Small intestine (tissue), 7 donors: ENCODE measurements around the gene DLST. TPM values are rescaled to one million over a fixed set of nuclear protein-coding genes. Genes with fewer than 3 reads are reported as not detected.
A peak's percentile ranks its signal among the peaks of the same experiment; 100 is the strongest.

Experiments used
- DNase-seq, 2 donors: peaks; one replicate each; pipeline versions ENCODE4 v3.0.0 to v3.0.0-alpha.2; 2013
- FAIRE-seq: peaks from 2 replicates; lab custom pipeline; 2012; peaks lifted over from hg19 to GRCh38; lab: Jason Lieb, UNC
- H3K27ac ChIP-seq, 3 donors: one replicate each; pipeline ENCODE4 v1.5.1; 2013; ENCODE audit warnings: low read length in 2 of 3, mild to moderate bottlenecking in 2 of 3, control low read depth in 1 of 3, inconsistent platforms in 1 of 3, low read depth in 1 of 3, moderate library complexity in 1 of 3
- H3K27me3 ChIP-seq, 3 donors: one replicate each; pipeline ENCODE4 v1.6.1; 2013; ENCODE audit warnings: low read length in 3 of 3, inconsistent platforms in 1 of 3; ENCODE audit not compliant: control insufficient read depth in 3 of 3, insufficient read depth in 3 of 3
- H3K36me3 ChIP-seq, 3 donors: one replicate each; pipeline ENCODE4 v1.6.1; 2013; ENCODE audit warnings: low read length in 3 of 3, inconsistent platforms in 1 of 3, low read depth in 1 of 3, mild to moderate bottlenecking in 1 of 3, moderate library complexity in 1 of 3; ENCODE audit not compliant: control insufficient read depth in 3 of 3, insufficient read depth in 2 of 3
- H3K4me1 ChIP-seq, 3 donors: one replicate each; pipeline ENCODE4 v1.6.1; 2013; ENCODE audit warnings: low read length in 2 of 3, inconsistent platforms in 1 of 3, low read depth in 1 of 3, mild to moderate bottlenecking in 1 of 3, moderate library complexity in 1 of 3; ENCODE audit not compliant: control insufficient read depth in 3 of 3, insufficient read depth in 2 of 3
- H3K4me3 ChIP-seq, 3 donors: one replicate each; pipeline ENCODE4 v1.5.1; 2013; ENCODE audit warnings: low read length in 3 of 3, control low read depth in 1 of 3, inconsistent platforms in 1 of 3, low read depth in 1 of 3, mild to moderate bottlenecking in 1 of 3, moderate library complexity in 1 of 3
- H3K9me3 ChIP-seq, 2 donors: one replicate each; pipeline ENCODE4 v1.6.1; 2013; ENCODE audit warnings: low read depth in 1 of 2, low read length in 1 of 2; ENCODE audit not compliant: control insufficient read depth in 2 of 2, insufficient read depth in 1 of 2
- WGBS, 3 donors: extraction: QIAGEN DNeasy Blood & Tissue Kit; methylation state at CpG; one replicate each; pipeline ENCODE4 v1.1.7; 2013; 5-methylcytosine and 5-hydroxymethylcytosine counted together
- polyA plus RNA-seq, 4 donors: library from polyadenylated mRNA; stranded (reverse) in 3 of 4; unstranded in 1 of 4; fragments of 200-250 nt in 3 of 4; fragments of 120-200 nt in 1 of 4; gene quantifications; one replicate each; pipeline versions ENCODE4 v1.2.1 to v1.2.3, GENCODE V29; 2013
- donor health status: healthy with polysubstance abuse.
- donor health status: control.
- donor health status: control.
- donor health status: Bipolar disorder and iron deficiency.
- donor health status: healthy.

The DLST gene
- polyA plus RNA-seq, 4 donors = 94.2 to 110 (median 97.8) TPM

- Histone ChIP-seq H3K27ac (peak overlapping the region; percentile 88 to 100 (median 93)), H3K27me3 (no peaks in the 10 kb centered on the region), H3K9me3 (no peaks in the 10 kb centered on the region), H3K36me3 (peaks cover 0 to 8% (median 3%) of the 10 kb centered on the region in 3 donors), H3K4me1 (peaks cover 9 to 34% (median 27%) of the 10 kb centered on the region in 3 donors), H3K4me3 (peak overlapping the region; percentile 72 to 100 (median 77))
- WGBS, 3 donors = 0 to 1% (median 1%) methylated on average over 38 to 49 of the region's 49 CpGs
- DNase-seq (peak in 1 of 2 donors; percentile 56), FAIRE-seq (no peak)
Measured at GRCh38 chr14:74882103-74882920, 596 bp downstream of the DLST start.

GRCh38 chr14:74886001-74886400, 4.3 kb downstream of the DLST start:
- 78 to 95% (median 93%) methylated on average over 3 of the region's 3 CpGs for WGBS, 3 donors
- H3K27ac ChIP-seq = peak overlapping the region in 1 of 3 donors; percentile 20
- H3K36me3 ChIP-seq = peaks cover 8 to 30% (median 14%) of the 10 kb centered on the region in 3 donors
- FAIRE-seq (no peak), DNase-seq (no peak)
- H3K4me1 ChIP-seq = peaks cover 3 to 34% (median 21%) of the 10 kb centered on the region in 3 donors
- H3K27me3 ChIP-seq = no peaks in the 10 kb centered on the region
- H3K9me3 ChIP-seq = no peaks in the 10 kb centered on the region
- H3K4me3 ChIP-seq = no peak overlapping the region

- 39 to 61% (median 45%) methylated on average over 12 of the region's 12 CpGs for WGBS, 3 donors
- peak overlapping the region in 1 of 3 donors; percentile 5 for H3K27ac ChIP-seq
- peaks cover 12 to 43% (median 28%) of the 10 kb centered on the region in 3 donors for H3K36me3 ChIP-seq
Measured at GRCh38 chr14:74888164-74889158, 6.7 kb downstream of the DLST start.

DNA sequence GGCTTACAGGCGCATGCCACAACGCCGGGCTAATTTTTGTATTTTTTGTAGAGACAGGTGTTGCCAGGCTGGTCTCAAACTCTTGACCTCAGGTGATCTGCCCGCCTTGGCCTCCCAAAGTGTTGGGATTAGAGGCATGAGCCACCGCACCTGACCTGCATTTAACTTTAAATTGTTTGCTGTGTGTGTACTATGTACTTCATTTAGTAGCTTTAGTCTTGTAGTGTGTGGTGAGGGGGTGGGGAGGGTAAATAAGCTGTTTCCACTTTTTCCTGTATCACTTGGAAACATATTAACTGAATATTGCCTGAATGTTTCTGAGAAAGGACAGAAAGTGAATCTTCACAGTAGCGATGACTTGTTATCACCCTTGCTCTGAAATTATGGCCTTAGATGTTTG, 8.5 kb downstream of the DLST start:
- Histone ChIP-seq H3K36me3 (peaks cover 23 to 58% (median 34%) of the 10 kb centered on the region in 3 donors), H3K27ac (no peak overlapping the region), H3K4me3 (no peak overlapping the region), H3K9me3 (no peaks in the 10 kb centered on the region), H3K4me1 (peaks cover 0 to 13% (median 0%) of the 10 kb centered on the region in 3 donors), H3K27me3 (no peaks in the 10 kb centered on the region)
- 97 to 98% (median 97%) methylated on average over 6 of the region's 6 CpGs for WGBS, 3 donors
- FAIRE-seq = no peak
- no peak for DNase-seq

More at GRCh38 chr14:74888164-74889158, 6.7 kb downstream of the DLST start:
- no peaks in the 10 kb centered on the region for H3K27me3 ChIP-seq
- no peaks in the 10 kb centered on the region for H3K9me3 ChIP-seq
- peaks cover 3 to 22% (median 14%) of the 10 kb centered on the region in 3 donors for H3K4me1 ChIP-seq
- no peak overlapping the region for H3K4me3 ChIP-seq
- FAIRE-seq (no peak), DNase-seq (peak in 1 of 2 donors; percentile 49)

- no peak for FAIRE-seq
- no peak for DNase-seq
- peaks cover 35 to 60% (median 36%) of the 10 kb centered on the region in 3 donors for H3K36me3 ChIP-seq
- no peak overlapping the region for H3K4me3 ChIP-seq
- 86 to 88% (median 87%) methylated on average over 6 of the region's 6 CpGs for WGBS, 3 donors
- H3K27ac ChIP-seq = no peak overlapping the region
- H3K9me3 ChIP-seq = no peaks in the 10 kb centered on the region
- H3K27me3 ChIP-seq = no peaks in the 10 kb centered on the region
- H3K4me1 ChIP-seq = peaks cover 0 to 13% (median 0%) of the 10 kb centered on the region in 3 donors
Measured at GRCh38 chr14:74891870-74892269, 10.2 kb downstream of the DLST start.

GRCh38 chr14:74892745-74893144, 11.0 kb downstream of the DLST start:
- Histone ChIP-seq H3K4me1 (peaks cover 0 to 13% (median 0%) of the 10 kb centered on the region in 3 donors), H3K9me3 (no peaks in the 10 kb centered on the region), H3K27me3 (no peaks in the 10 kb centered on the region), H3K27ac (no peak overlapping the region), H3K4me3 (no peak overlapping the region), H3K36me3 (peaks cover 36 to 58% (median 36%) of the 10 kb centered on the region in 3 donors)
- DNase-seq = no peak
- no peak for FAIRE-seq
- 74 to 85% (median 85%) methylated on average over 5 of the region's 5 CpGs for WGBS, 3 donors

- DNase-seq = no peak
- H3K27ac ChIP-seq = no peak overlapping the region
- H3K36me3 ChIP-seq = peaks cover 42 to 60% (median 43%) of the 10 kb centered on the region in 3 donors
- 73 to 89% (median 88%) methylated on average over 4 of the region's 4 CpGs for WGBS, 3 donors
- FAIRE-seq = no peak
- no peak overlapping the region for H3K4me3 ChIP-seq
- peaks cover 0 to 12% (median 2%) of the 10 kb centered on the region in 3 donors for H3K4me1 ChIP-seq
- H3K27me3 ChIP-seq = no peaks in the 10 kb centered on the region
- H3K9me3 ChIP-seq = no peaks in the 10 kb centered on the region
Measured at GRCh38 chr14:74893614-74894091, 11.9 kb downstream of the DLST start.

GRCh38 chr14:74896400-74896799, 14.7 kb downstream of the DLST start:
- peaks cover 47 to 63% (median 58%) of the 10 kb centered on the region in 3 donors for H3K36me3 ChIP-seq

More at GRCh38 chr14:74896400-74896799, 14.7 kb downstream of the DLST start:
- WGBS, 3 donors = 97 to 99% (median 98%) methylated on average over 3 of the region's 3 CpGs
- no peak for FAIRE-seq
- H3K9me3 ChIP-seq = no peaks in the 10 kb centered on the region
- no peaks in the 10 kb centered on the region for H3K27me3 ChIP-seq
- no peak for DNase-seq
- H3K27ac ChIP-seq = no peak overlapping the region
- peaks cover 0 to 13% (median 2%) of the 10 kb centered on the region in 3 donors for H3K4me1 ChIP-seq
- H3K4me3 ChIP-seq = no peak overlapping the region
